ENCODE results near the gene GP2.

Gene GP2

GRCh38 chr16:20285993-20286499, 41.3 kb downstream of the GP2 start:
- Histone ChIP-seq H3K23ac (ENCODE audit: low read length in 2 of 2) (no peak overlapping the region), H3K27me3 (ENCODE audit: control insufficient read depth in 1 of 2, insufficient read depth in 1 of 2, low read length in 2 of 2) (peaks cover 0 to 9% of the 10 kb centered on the region in 2 experiments), H2AK5ac (ENCODE audit: low read length, severe bottlenecking) (no peak overlapping the region), H3K79me1 (replicated peaks; ENCODE audit: low read length, poor library complexity, severe bottlenecking) (no peaks in the 10 kb centered on the region), H3K9ac (ENCODE audit: low read length) (no peak overlapping the region), H3K4me3 (ENCODE audit: insufficient read depth in 1 of 2, low read depth in 1 of 2, low read length in 2 of 2) (no peak overlapping the region), H3K18ac (ENCODE audit: low read depth in 1 of 2, low read length in 2 of 2) (no peak overlapping the region), H3K4me1 (ENCODE audit: control insufficient read depth, insufficient read depth, low read depth, low read length) (no peaks in the 10 kb centered on the region), H4K91ac (ENCODE audit: low read length) (no peak overlapping the region), H2BK12ac (ENCODE audit: low read length in 2 of 2) (no peak overlapping the region), H3K4me2 (ENCODE audit: low read length, poor library complexity, severe bottlenecking) (no peak overlapping the region), H3K4ac (ENCODE audit: low read depth in 1 of 2, low read length in 2 of 2) (no peak overlapping the region), H2BK120ac (ENCODE audit: low read depth, low read length) (no peak overlapping the region), H3K27ac (ENCODE audit: low read length, poor library complexity, severe bottlenecking) (no peak overlapping the region), H4K8ac (ENCODE audit: low read length) (no peak overlapping the region), H3K14ac (ENCODE audit: low read length in 2 of 2) (no peak overlapping the region), H2BK5ac (ENCODE audit: low read depth, low read length, poor library complexity, severe bottlenecking) (no peak overlapping the region), H2AFZ (ENCODE audit: low read depth, low read length) (no peak overlapping the region), H3K9me3 (ENCODE audit: control insufficient read depth, low read length) (no peaks in the 10 kb centered on the region), H2BK15ac (ENCODE audit: low read depth, poor library complexity, severe bottlenecking) (no peak overlapping the region), H3K36me3 (ENCODE audit: control insufficient read depth in 1 of 2, insufficient read depth in 2 of 2, low read depth in 1 of 2, low read length in 2 of 2) (no peaks in the 10 kb centered on the region)
- DNase-seq, result no peak
- 61% methylated on average over 6 of the region's 6 CpGs for WGBS

- H3K4ac ChIP-seq (ENCODE audit: low read depth in 1 of 2, low read length in 2 of 2), result no peak overlapping the region
- H2BK5ac ChIP-seq (ENCODE audit: low read depth, low read length, poor library complexity, severe bottlenecking), result no peak overlapping the region
- H4K8ac ChIP-seq (ENCODE audit: low read length), result no peak overlapping the region
- no peak overlapping the region for H4K91ac ChIP-seq (ENCODE audit: low read length)
- no peak overlapping the region for H2BK120ac ChIP-seq (ENCODE audit: low read depth, low read length)
- H3K79me1 ChIP-seq (replicated peaks; ENCODE audit: low read length, poor library complexity, severe bottlenecking), result no peaks in the 10 kb centered on the region
- H2BK12ac ChIP-seq (ENCODE audit: low read length in 2 of 2), result no peak overlapping the region
- H3K4me1 ChIP-seq (ENCODE audit: control insufficient read depth, insufficient read depth, low read depth, low read length), result no peaks in the 10 kb centered on the region
- H3K9me3 ChIP-seq (ENCODE audit: control insufficient read depth, low read length), result no peaks in the 10 kb centered on the region
- H3K18ac ChIP-seq (ENCODE audit: low read depth in 1 of 2, low read length in 2 of 2), result no peak overlapping the region
- H3K14ac ChIP-seq (ENCODE audit: low read length in 2 of 2), result no peak overlapping the region
- H3K27ac ChIP-seq (ENCODE audit: low read length, poor library complexity, severe bottlenecking), result no peak overlapping the region
- 75% methylated on average over 3 of the region's 3 CpGs for WGBS
- no peak overlapping the region for H3K4me3 ChIP-seq (ENCODE audit: insufficient read depth in 1 of 2, low read depth in 1 of 2, low read length in 2 of 2)
- no peak for DNase-seq
- H3K9ac ChIP-seq (ENCODE audit: low read length), result no peak overlapping the region
- H3K4me2 ChIP-seq (ENCODE audit: low read length, poor library complexity, severe bottlenecking), result no peak overlapping the region
- no peaks in the 10 kb centered on the region for H3K27me3 ChIP-seq (ENCODE audit: control insufficient read depth in 1 of 2, insufficient read depth in 1 of 2, low read length in 2 of 2)
- H3K36me3 ChIP-seq (ENCODE audit: control insufficient read depth in 1 of 2, insufficient read depth in 2 of 2, low read depth in 1 of 2, low read length in 2 of 2), result no peaks in the 10 kb centered on the region
- H2AK5ac ChIP-seq (ENCODE audit: low read length, severe bottlenecking), result no peak overlapping the region
- H2BK15ac ChIP-seq (ENCODE audit: low read depth, poor library complexity, severe bottlenecking), result no peak overlapping the region
- H2AFZ ChIP-seq (ENCODE audit: low read depth, low read length), result no peak overlapping the region
- no peak overlapping the region for H3K23ac ChIP-seq (ENCODE audit: low read length in 2 of 2)
Observed at GRCh38 chr16:20280259-20280658, 47.1 kb downstream of the GP2 start.

DNA sequence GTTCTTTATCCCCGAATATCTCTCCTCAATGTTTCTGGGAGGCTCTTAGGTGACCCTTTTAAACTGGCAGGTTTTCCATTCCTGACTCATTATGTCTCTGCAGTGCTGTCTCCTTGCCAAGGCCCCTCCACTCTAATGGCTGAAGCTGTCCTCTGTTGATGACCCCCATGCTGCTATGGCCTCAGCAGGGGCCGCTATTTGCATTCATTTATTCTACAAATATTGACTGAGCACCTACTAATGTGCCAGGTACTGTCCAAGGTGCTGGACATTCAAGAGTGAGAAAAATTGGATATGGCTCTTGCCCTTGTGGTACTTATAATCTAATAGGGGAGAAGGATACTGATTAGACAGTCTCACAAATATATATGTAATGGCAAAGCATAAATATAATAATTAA, 55.4 kb downstream of the GP2 start:
- DNase-seq, result no peak

DNA sequence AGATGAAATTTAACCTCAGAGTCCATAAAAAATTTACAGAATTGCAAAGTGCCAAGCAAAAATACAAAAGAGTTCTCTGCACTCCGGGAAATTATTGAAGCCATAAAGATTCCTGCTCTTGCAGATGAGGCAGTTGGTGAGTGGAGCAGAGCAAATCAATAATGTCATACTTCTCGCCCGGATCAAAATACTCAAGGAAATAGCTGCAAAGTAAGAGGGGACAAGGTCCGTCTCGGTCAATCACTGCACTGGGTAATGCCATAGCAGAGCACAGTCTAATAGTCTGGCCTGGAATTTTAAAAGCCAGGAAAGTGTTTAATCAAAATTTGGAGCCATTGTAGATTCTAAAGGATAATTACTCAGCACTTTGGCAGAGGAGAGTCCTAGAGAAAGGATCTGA, 58.9 kb downstream of the GP2 start:
- H2BK5ac ChIP-seq (ENCODE audit: low read depth, low read length, poor library complexity, severe bottlenecking), result no peak overlapping the region
- no peak overlapping the region for H3K27ac ChIP-seq (ENCODE audit: low read length, poor library complexity, severe bottlenecking)
- WGBS, result 78% methylated on average over 5 of the region's 5 CpGs
- H3K4me1 ChIP-seq (ENCODE audit: control insufficient read depth, insufficient read depth, low read depth, low read length), result no peaks in the 10 kb centered on the region
- no peaks in the 10 kb centered on the region for H3K27me3 ChIP-seq (ENCODE audit: control insufficient read depth in 1 of 2, insufficient read depth in 1 of 2, low read length in 2 of 2)
- no peak overlapping the region for H4K91ac ChIP-seq (ENCODE audit: low read length)
- no peak for DNase-seq
- no peak overlapping the region for H3K4me3 ChIP-seq (ENCODE audit: insufficient read depth in 1 of 2, low read depth in 1 of 2, low read length in 2 of 2)
- no peak overlapping the region for H3K18ac ChIP-seq (ENCODE audit: low read depth in 1 of 2, low read length in 2 of 2)
- no peak overlapping the region for H2BK120ac ChIP-seq (ENCODE audit: low read depth, low read length)
- no peaks in the 10 kb centered on the region for H3K9me3 ChIP-seq (ENCODE audit: control insufficient read depth, low read length)
- H3K36me3 ChIP-seq (ENCODE audit: control insufficient read depth in 1 of 2, insufficient read depth in 2 of 2, low read depth in 1 of 2, low read length in 2 of 2), result no peaks in the 10 kb centered on the region
- no peak overlapping the region for H3K9ac ChIP-seq (ENCODE audit: low read length)
- no peak overlapping the region for H2AK5ac ChIP-seq (ENCODE audit: low read length, severe bottlenecking)
- H3K4me2 ChIP-seq (ENCODE audit: low read length, poor library complexity, severe bottlenecking), result no peak overlapping the region
- no peak overlapping the region for H3K4ac ChIP-seq (ENCODE audit: low read depth in 1 of 2, low read length in 2 of 2)
- no peak overlapping the region for H2BK15ac ChIP-seq (ENCODE audit: low read depth, poor library complexity, severe bottlenecking)
- H3K23ac ChIP-seq (ENCODE audit: low read length in 2 of 2), result no peak overlapping the region
- no peaks in the 10 kb centered on the region for H3K79me1 ChIP-seq (replicated peaks; ENCODE audit: low read length, poor library complexity, severe bottlenecking)
- no peak overlapping the region for H3K14ac ChIP-seq (ENCODE audit: low read length in 2 of 2)
- H2AFZ ChIP-seq (ENCODE audit: low read depth, low read length), result no peak overlapping the region
- no peak overlapping the region for H2BK12ac ChIP-seq (ENCODE audit: low read length in 2 of 2)
- no peak overlapping the region for H4K8ac ChIP-seq (ENCODE audit: low read length)

More for the DNA sequence above, 55.4 kb downstream of the GP2 start:
- no peak overlapping the region for H3K4me3 ChIP-seq (ENCODE audit: insufficient read depth in 1 of 2, low read depth in 1 of 2, low read length in 2 of 2)
- H2AK5ac ChIP-seq (ENCODE audit: low read length, severe bottlenecking), result no peak overlapping the region
- no peak overlapping the region for H3K23ac ChIP-seq (ENCODE audit: low read length in 2 of 2)
- H3K27me3 ChIP-seq (ENCODE audit: control insufficient read depth in 1 of 2, insufficient read depth in 1 of 2, low read length in 2 of 2), result no peaks in the 10 kb centered on the region
- no peak overlapping the region for H2BK120ac ChIP-seq (ENCODE audit: low read depth, low read length)
- no peaks in the 10 kb centered on the region for H3K9me3 ChIP-seq (ENCODE audit: control insufficient read depth, low read length)
- no peak overlapping the region for H4K8ac ChIP-seq (ENCODE audit: low read length)
- no peaks in the 10 kb centered on the region for H3K36me3 ChIP-seq (ENCODE audit: control insufficient read depth in 1 of 2, insufficient read depth in 2 of 2, low read depth in 1 of 2, low read length in 2 of 2)
- no peak overlapping the region for H2BK12ac ChIP-seq (ENCODE audit: low read length in 2 of 2)
- H3K4ac ChIP-seq (ENCODE audit: low read depth in 1 of 2, low read length in 2 of 2), result no peak overlapping the region
- WGBS, result 48% methylated on average over 2 of the region's 2 CpGs
- no peak overlapping the region for H2BK15ac ChIP-seq (ENCODE audit: low read depth, poor library complexity, severe bottlenecking)
- no peak overlapping the region for H3K18ac ChIP-seq (ENCODE audit: low read depth in 1 of 2, low read length in 2 of 2)
- H3K79me1 ChIP-seq (replicated peaks; ENCODE audit: low read length, poor library complexity, severe bottlenecking), result no peaks in the 10 kb centered on the region
- H3K9ac ChIP-seq (ENCODE audit: low read length), result no peak overlapping the region
- H2BK5ac ChIP-seq (ENCODE audit: low read depth, low read length, poor library complexity, severe bottlenecking), result no peak overlapping the region
- H3K4me1 ChIP-seq (ENCODE audit: control insufficient read depth, insufficient read depth, low read depth, low read length), result no peaks in the 10 kb centered on the region
- no peak overlapping the region for H3K14ac ChIP-seq (ENCODE audit: low read length in 2 of 2)
- H2AFZ ChIP-seq (ENCODE audit: low read depth, low read length), result no peak overlapping the region
- no peak overlapping the region for H3K4me2 ChIP-seq (ENCODE audit: low read length, poor library complexity, severe bottlenecking)
- H3K27ac ChIP-seq (ENCODE audit: low read length, poor library complexity, severe bottlenecking), result no peak overlapping the region
- no peak overlapping the region for H4K91ac ChIP-seq (ENCODE audit: low read length)
